NCI-H1436 (cell line): ENCODE results near the gene HFM1.

ENCODE experiments used
- DNase-seq: peaks from one replicate; lab custom pipeline; 2025; lab: John Stamatoyannopoulos, UW

HFM1 gene

GRCh38 chr1:91234181-91234580, 170.5 kb downstream of the HFM1 start:
- DNase-seq: no peak

- no peak for DNase-seq
Measured at GRCh38 chr1:91226741-91227140, 177.9 kb downstream of the HFM1 start.

DNA sequence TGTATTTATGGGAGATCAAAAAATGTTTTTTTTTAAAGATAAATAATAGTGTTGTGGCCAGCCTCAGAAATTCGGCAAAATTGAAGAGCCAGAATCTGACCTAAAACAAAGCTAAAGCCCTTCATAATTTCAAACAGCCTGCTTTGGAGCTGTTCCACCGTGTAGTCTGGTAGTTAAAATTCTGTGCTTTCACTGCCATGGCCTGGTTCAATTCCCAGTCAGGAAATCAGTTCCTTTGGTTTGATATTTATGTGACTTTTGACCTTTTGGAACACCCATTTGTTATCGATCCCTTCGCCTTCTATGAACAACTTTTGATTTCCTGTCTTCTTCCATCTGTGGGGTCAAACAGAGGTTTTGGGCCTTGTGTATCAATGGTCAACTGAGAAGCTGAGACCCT, 179.8 kb downstream of the HFM1 start:
- DNase-seq: no peak

- DNase-seq: no peak
Measured at GRCh38 chr1:91221017-91221416, 183.6 kb downstream of the HFM1 start.

DNA sequence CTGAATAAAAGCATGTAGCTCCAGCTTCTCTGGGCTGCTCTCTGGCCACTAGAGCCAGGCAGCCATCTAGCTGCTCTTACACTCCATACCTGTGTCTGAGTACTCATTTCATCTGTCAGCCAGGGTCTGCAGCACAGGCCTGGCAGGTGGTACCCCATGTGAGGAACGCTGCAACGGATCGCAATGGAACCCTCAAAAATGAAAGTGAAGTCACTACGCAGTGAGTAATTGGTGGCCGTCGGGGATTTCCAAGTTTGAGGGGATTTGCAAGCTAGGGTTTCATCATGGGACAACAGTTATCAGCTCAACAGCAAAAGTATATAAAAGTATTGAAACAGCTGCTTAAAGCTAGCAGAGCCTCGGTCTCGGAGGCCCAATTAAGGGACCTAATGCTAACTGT, 186.7 kb downstream of the HFM1 start:
- DNase-seq: no peak
